Fibroblast of lung (primary cell): ENCODE data around the gene GRIK1.

Experiments used
- EZH2 ChIP-seq: IDR thresholded peaks from 2 replicates; pipeline ENCODE4 v1.5.1; 2012; ENCODE audit warnings: low read length, control low read depth, mild to moderate bottlenecking; ENCODE audit errors: missing control alignments
- TF ChIP-seq, protein P1 (sequence below), 2 donors: IDR thresholded peaks in 1 of 2; conservative IDR thresholded peaks in 1 of 2; 1 replicate in 1 of 2; 2 replicates in 1 of 2; pipeline ENCODE4 v1.5.1; 2011 to 2012; ENCODE audit warnings: low read length in 2 of 2, control low read depth in 1 of 2, inconsistent platforms in 1 of 2, low read depth in 1 of 2, mild to moderate bottlenecking in 1 of 2

DNA sequence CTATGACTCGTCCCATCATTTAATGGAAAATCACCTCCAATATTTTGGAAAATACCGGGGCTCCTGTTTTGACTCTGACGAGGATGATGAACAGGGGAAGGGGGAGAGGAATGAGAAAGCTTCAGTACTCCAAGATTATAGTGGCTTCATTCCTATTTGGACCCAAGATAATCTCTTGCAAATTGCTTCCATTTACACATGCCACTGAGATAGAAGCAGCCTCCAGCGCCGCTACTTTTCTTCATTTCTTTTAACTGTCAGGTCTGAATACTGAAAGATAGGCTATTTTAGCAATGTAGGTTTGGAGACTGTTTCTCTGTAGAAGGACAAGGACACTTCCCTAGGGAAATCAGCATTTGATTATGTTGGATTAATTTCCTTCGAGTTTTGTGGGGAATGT lies 565 bp upstream of the GRIK1 start:
- TF ChIP-seq, protein P1, sequence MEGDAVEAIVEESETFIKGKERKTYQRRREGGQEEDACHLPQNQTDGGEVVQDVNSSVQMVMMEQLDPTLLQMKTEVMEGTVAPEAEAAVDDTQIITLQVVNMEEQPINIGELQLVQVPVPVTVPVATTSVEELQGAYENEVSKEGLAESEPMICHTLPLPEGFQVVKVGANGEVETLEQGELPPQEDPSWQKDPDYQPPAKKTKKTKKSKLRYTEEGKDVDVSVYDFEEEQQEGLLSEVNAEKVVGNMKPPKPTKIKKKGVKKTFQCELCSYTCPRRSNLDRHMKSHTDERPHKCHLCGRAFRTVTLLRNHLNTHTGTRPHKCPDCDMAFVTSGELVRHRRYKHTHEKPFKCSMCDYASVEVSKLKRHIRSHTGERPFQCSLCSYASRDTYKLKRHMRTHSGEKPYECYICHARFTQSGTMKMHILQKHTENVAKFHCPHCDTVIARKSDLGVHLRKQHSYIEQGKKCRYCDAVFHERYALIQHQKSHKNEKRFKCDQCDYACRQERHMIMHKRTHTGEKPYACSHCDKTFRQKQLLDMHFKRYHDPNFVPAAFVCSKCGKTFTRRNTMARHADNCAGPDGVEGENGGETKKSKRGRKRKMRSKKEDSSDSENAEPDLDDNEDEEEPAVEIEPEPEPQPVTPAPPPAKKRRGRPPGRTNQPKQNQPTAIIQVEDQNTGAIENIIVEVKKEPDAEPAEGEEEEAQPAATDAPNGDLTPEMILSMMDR (conservative IDR thresholded peaks at IDR 0.05 in 1 of 2, IDR thresholded peaks at IDR 0.05 in 1 of 2; ENCODE audit: low read depth in 1 of 2, low read length in 2 of 2), result no peak
- TF ChIP-seq EZH2, result no peak
